ENCODE measurements around the gene KLHL42.

DNA sequence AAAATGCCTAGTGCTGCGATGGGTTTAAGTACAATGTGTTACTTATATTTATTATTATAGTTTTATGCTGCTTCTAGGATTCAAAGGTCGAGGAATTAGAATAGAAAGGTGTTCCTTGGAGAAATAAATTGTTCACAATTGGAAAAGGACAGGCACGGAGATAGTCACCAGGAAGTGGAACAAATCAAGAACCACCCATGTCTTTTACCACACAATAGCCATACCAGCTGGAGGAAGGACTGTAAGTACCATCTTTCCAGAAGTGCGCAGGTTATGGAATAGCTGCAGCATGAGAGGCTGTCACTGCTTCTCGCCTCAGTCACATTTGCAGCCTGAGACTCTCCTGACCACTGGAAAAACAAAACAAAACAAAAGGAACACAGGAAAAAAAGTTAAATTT, 40.5 kb downstream of the KLHL42 start:
- TF ChIP-seq, protein P1, sequence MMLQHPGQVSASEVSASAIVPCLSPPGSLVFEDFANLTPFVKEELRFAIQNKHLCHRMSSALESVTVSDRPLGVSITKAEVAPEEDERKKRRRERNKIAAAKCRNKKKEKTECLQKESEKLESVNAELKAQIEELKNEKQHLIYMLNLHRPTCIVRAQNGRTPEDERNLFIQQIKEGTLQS (IDR thresholded peaks at IDR 0.05; ENCODE audit: insufficient read depth, low read depth, low read length), result no peak
- TF ChIP-seq FOSL1 (IDR thresholded peaks at IDR 0.05; ENCODE audit: insufficient read depth, low read depth, low read length) (no peak), EP300 (IDR thresholded peaks at IDR 0.05; ENCODE audit: borderline replicate concordance in 1 of 2, low read depth in 2 of 2, low read length in 2 of 2) (no peak), TAF1 (IDR thresholded peaks at IDR 0.05; ENCODE audit: low read depth, low read length) (no peak), POLR2AphosphoS5 (IDR thresholded peaks at IDR 0.05; ENCODE audit: low read depth, low read length) (no peak), POLR2A (IDR thresholded peaks at IDR 0.05; ENCODE audit: control extremely low read depth in 1 of 2, low read depth in 2 of 2, low read length in 2 of 2) (no peak), EZH2 (IDR thresholded peaks at IDR 0.05; ENCODE audit: low read depth, low read length, severe bottlenecking) (no peak), RNF2 (IDR thresholded peaks at IDR 0.05; ENCODE audit: borderline replicate concordance, low read depth, low read length, missing control alignments, poor library complexity, severe bottlenecking) (no peak), CEBPB (IDR thresholded peaks at IDR 0.05; ENCODE audit: low read depth, low read length) (no peak)
- TF ChIP-seq, protein P2, sequence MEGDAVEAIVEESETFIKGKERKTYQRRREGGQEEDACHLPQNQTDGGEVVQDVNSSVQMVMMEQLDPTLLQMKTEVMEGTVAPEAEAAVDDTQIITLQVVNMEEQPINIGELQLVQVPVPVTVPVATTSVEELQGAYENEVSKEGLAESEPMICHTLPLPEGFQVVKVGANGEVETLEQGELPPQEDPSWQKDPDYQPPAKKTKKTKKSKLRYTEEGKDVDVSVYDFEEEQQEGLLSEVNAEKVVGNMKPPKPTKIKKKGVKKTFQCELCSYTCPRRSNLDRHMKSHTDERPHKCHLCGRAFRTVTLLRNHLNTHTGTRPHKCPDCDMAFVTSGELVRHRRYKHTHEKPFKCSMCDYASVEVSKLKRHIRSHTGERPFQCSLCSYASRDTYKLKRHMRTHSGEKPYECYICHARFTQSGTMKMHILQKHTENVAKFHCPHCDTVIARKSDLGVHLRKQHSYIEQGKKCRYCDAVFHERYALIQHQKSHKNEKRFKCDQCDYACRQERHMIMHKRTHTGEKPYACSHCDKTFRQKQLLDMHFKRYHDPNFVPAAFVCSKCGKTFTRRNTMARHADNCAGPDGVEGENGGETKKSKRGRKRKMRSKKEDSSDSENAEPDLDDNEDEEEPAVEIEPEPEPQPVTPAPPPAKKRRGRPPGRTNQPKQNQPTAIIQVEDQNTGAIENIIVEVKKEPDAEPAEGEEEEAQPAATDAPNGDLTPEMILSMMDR (IDR thresholded peaks at IDR 0.05; ENCODE audit: control extremely low read depth in 1 of 3, insufficient read depth in 1 of 3, low read depth in 1 of 3, low read length in 3 of 3), result no peak
- TF ChIP-seq, protein P3, sequence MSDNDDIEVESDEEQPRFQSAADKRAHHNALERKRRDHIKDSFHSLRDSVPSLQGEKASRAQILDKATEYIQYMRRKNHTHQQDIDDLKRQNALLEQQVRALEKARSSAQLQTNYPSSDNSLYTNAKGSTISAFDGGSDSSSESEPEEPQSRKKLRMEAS (IDR thresholded peaks at IDR 0.05), result no peak

All from H1 (cell line).